K562 (cell line): ENCODE measurements around the gene CLPSL2. TPM values are rescaled to one million over a fixed set of nuclear protein-coding genes. Genes with fewer than 3 reads are reported as not detected.

Source experiments
- ARID2 ChIP-seq: fragments of 450-650 bp; IDR thresholded peaks from 2 replicates; pipeline ENCODE4 v1.6.1; 2017; ENCODE audit warnings: antibody characterized with exemption, mild to moderate bottlenecking
- CEBPG ChIP-seq, 3 experiments: fragments of 200-800 bp in 1 of 3; sonication (Bioruptor generic) in 1 of 3; sonication (generic) in 1 of 3; formaldehyde crosslinking in 1 of 3; IDR thresholded peaks in 2 of 3; conservative IDR thresholded peaks in 1 of 3; 2 replicates each; pipeline versions ENCODE4 v1.6.1 to v1.8.0; 2016 to 2022; ENCODE audit warnings: missing compliant biosample characterization in 2 of 3, missing genetic modification characterization in 2 of 3, mild to moderate bottlenecking in 1 of 3, missing genetic modification reagents in 1 of 3
- DPF2 ChIP-seq: fragments of 450-650 bp; IDR thresholded peaks from 2 replicates; pipeline ENCODE4 v1.6.1; 2016
- FOXK2 ChIP-seq, 2 experiments: fragments of 450-650 bp; IDR thresholded peaks in 1 of 2; conservative IDR thresholded peaks in 1 of 2; 2 replicates each; pipeline ENCODE4 v1.6.1; 2016; ENCODE audit warnings: low read depth in 2 of 2, mild to moderate bottlenecking in 1 of 2
- MIER1 ChIP-seq: fragments of 450-650 bp; IDR thresholded peaks from 2 replicates; pipeline ENCODE4 v1.6.1; 2016; ENCODE audit warnings: antibody characterized with exemption, mild to moderate bottlenecking, low read depth
- MXI1 ChIP-seq: IDR thresholded peaks from 2 replicates; pipeline ENCODE4 v1.6.1; 2011; ENCODE audit warnings: low read depth, mild to moderate bottlenecking, improper control_type of control experiment, low read length
- NFIC ChIP-seq: fragments of 450-650 bp; IDR thresholded peaks from 2 replicates; pipeline ENCODE4 v1.6.1; 2017; ENCODE audit warnings: mild to moderate bottlenecking, inconsistent platforms
- RBM34 ChIP-seq: fragments of 200-400 bp; formaldehyde crosslinking; IDR thresholded peaks from 2 replicates; pipeline ENCODE4 v1.6.1; 2018; ENCODE audit warnings: low read length, borderline replicate concordance; ENCODE audit not compliant: insufficient read depth
- ZBTB17 ChIP-seq: fragments of 450-650 bp; formaldehyde crosslinking; IDR thresholded peaks from 2 replicates; pipeline ENCODE4 v1.4.0; 2020; ENCODE audit warnings: mild to moderate bottlenecking
- ZBTB5 ChIP-seq: fragments of 450-650 bp; IDR thresholded peaks from 2 replicates; pipeline ENCODE4 v1.6.1; 2017; ENCODE audit warnings: antibody characterized with exemption
- ZKSCAN1 ChIP-seq: fragments of 150-350 bp; IDR thresholded peaks from 2 replicates; pipeline ENCODE4 v1.6.1; 2016; ENCODE audit warnings: low read depth, low read length
- ZKSCAN8 ChIP-seq: fragments of 200-800 bp; sonication (Bioruptor generic); IDR thresholded peaks from 2 replicates; pipeline ENCODE4 v1.6.1; 2016; ENCODE audit warnings: missing genetic modification characterization, missing compliant biosample characterization
- ZNF174 ChIP-seq: fragments of 250-450 bp; sonication (Bioruptor Pico); IDR thresholded peaks from 2 replicates; pipeline ENCODE4 v1.4.0; 2020; ENCODE audit warnings: mild to moderate bottlenecking
- ZNF561 ChIP-seq: fragments of 450-650 bp; formaldehyde crosslinking; conservative IDR thresholded peaks from 2 replicates; pipeline ENCODE4 v1.4.0; 2020; ENCODE audit warnings: mild to moderate bottlenecking, moderate library complexity
- ZSCAN32 ChIP-seq: fragments of 450-650 bp; formaldehyde crosslinking; IDR thresholded peaks from 2 replicates; pipeline ENCODE4 v1.4.0; 2020; ENCODE audit warnings: mild to moderate bottlenecking, moderate library complexity
- polyA plus RNA-seq, 8 experiments: library from polyadenylated mRNA; depleted of rRNA in 4 of 8; stranded (reverse) in 5 of 8; unstranded in 3 of 8; fragments of >200 nt; fragmentation: Nextera tagmentation in 2 of 8; fragmentation: Illumina TruSeq in 1 of 8; extraction: Ambion mirVana in 2 of 8; extraction: Trizol in 1 of 8; gene quantifications; 2 replicates each; pipeline versions ENCODE4 v1.2.1 to v1.2.3, GENCODE V29; 2011 to 2014; ENCODE audit warnings: inconsistent platforms in 1 of 8, missing spikeins in 1 of 8
- total RNA-seq, 7 experiments: library from RNA; depleted of rRNA in 6 of 7; stranded (reverse); fragments of >200 nt in 6 of 7; fragmentation: Illumina TruSeq in 2 of 7; extraction: Trizol in 2 of 7; gene quantifications; 2 replicates each; pipeline versions ENCODE4 v1.2.1 to v1.2.3, GENCODE V29; 2011 to 2021; ENCODE audit warnings: low replicate concordance in 1 of 7
- TF ChIP-seq, protein P1 (sequence below), 2 experiments: fragments of 150-350 bp in 1 of 2; IDR thresholded peaks; 2 replicates each; pipeline ENCODE4 v1.6.1; 2012 to 2016; ENCODE audit warnings: low read depth in 2 of 2, low read length in 2 of 2, mild to moderate bottlenecking in 1 of 2, moderate library complexity in 1 of 2
- TF ChIP-seq, protein P2 (sequence below): sonication (generic); formaldehyde crosslinking; IDR thresholded peaks from 2 replicates; pipeline ENCODE4 v1.8.0; 2023; ENCODE audit warnings: missing genetic modification reagents, mild to moderate bottlenecking, borderline replicate concordance

The CLPSL2 gene
- total and polyA plus RNA-seq, 9 of the 15 experiments (the other 6 are each of a cell fraction or from before 2014, with no cell fraction given) = not detected

- no peak for TF ChIP-seq ZKSCAN8
- TF ChIP-seq ZSCAN32 (CRISPR knock-in tag) = 0 out of 2 replicates have a peak, but pooled peaks have one; percentile 20
- no peak for TF ChIP-seq ZBTB17 (CRISPR knock-in tag)
- TF ChIP-seq, protein P1, sequence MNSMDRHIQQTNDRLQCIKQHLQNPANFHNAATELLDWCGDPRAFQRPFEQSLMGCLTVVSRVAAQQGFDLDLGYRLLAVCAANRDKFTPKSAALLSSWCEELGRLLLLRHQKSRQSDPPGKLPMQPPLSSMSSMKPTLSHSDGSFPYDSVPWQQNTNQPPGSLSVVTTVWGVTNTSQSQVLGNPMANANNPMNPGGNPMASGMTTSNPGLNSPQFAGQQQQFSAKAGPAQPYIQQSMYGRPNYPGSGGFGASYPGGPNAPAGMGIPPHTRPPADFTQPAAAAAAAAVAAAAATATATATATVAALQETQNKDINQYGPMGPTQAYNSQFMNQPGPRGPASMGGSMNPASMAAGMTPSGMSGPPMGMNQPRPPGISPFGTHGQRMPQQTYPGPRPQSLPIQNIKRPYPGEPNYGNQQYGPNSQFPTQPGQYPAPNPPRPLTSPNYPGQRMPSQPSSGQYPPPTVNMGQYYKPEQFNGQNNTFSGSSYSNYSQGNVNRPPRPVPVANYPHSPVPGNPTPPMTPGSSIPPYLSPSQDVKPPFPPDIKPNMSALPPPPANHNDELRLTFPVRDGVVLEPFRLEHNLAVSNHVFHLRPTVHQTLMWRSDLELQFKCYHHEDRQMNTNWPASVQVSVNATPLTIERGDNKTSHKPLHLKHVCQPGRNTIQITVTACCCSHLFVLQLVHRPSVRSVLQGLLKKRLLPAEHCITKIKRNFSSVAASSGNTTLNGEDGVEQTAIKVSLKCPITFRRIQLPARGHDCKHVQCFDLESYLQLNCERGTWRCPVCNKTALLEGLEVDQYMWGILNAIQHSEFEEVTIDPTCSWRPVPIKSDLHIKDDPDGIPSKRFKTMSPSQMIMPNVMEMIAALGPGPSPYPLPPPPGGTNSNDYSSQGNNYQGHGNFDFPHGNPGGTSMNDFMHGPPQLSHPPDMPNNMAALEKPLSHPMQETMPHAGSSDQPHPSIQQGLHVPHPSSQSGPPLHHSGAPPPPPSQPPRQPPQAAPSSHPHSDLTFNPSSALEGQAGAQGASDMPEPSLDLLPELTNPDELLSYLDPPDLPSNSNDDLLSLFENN (IDR thresholded peaks at IDR 0.05; ENCODE audit: low read depth in 2 of 2, low read length in 2 of 2) = no peak
- TF ChIP-seq MIER1 = no peak
- TF ChIP-seq FOXK2 (conservative IDR thresholded peaks at IDR 0.05 in 1 of 2, IDR thresholded peaks at IDR 0.05 in 1 of 2; ENCODE audit: low read depth in 2 of 2) = no peak
- TF ChIP-seq ZKSCAN1 = peak; percentile 71
- TF ChIP-seq RBM34 = no peak
- TF ChIP-seq, protein P2, sequence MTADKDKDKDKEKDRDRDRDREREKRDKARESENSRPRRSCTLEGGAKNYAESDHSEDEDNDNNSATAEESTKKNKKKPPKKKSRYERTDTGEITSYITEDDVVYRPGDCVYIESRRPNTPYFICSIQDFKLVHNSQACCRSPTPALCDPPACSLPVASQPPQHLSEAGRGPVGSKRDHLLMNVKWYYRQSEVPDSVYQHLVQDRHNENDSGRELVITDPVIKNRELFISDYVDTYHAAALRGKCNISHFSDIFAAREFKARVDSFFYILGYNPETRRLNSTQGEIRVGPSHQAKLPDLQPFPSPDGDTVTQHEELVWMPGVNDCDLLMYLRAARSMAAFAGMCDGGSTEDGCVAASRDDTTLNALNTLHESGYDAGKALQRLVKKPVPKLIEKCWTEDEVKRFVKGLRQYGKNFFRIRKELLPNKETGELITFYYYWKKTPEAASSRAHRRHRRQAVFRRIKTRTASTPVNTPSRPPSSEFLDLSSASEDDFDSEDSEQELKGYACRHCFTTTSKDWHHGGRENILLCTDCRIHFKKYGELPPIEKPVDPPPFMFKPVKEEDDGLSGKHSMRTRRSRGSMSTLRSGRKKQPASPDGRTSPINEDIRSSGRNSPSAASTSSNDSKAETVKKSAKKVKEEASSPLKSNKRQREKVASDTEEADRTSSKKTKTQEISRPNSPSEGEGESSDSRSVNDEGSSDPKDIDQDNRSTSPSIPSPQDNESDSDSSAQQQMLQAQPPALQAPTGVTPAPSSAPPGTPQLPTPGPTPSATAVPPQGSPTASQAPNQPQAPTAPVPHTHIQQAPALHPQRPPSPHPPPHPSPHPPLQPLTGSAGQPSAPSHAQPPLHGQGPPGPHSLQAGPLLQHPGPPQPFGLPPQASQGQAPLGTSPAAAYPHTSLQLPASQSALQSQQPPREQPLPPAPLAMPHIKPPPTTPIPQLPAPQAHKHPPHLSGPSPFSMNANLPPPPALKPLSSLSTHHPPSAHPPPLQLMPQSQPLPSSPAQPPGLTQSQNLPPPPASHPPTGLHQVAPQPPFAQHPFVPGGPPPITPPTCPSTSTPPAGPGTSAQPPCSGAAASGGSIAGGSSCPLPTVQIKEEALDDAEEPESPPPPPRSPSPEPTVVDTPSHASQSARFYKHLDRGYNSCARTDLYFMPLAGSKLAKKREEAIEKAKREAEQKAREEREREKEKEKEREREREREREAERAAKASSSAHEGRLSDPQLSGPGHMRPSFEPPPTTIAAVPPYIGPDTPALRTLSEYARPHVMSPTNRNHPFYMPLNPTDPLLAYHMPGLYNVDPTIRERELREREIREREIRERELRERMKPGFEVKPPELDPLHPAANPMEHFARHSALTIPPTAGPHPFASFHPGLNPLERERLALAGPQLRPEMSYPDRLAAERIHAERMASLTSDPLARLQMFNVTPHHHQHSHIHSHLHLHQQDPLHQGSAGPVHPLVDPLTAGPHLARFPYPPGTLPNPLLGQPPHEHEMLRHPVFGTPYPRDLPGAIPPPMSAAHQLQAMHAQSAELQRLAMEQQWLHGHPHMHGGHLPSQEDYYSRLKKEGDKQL (CRISPR knock-in tag) = no peak
- TF ChIP-seq ZNF561 (CRISPR knock-in tag) = no peak
- TF ChIP-seq MXI1 = no peak
- no peak for TF ChIP-seq ARID2
- TF ChIP-seq ZNF174 = no peak
- no peak for TF ChIP-seq ZBTB5
- TF ChIP-seq DPF2 = no peak
- peak; percentile 52 for TF ChIP-seq CEBPG (CRISPR knock-in tag; IDR thresholded peaks at IDR 0.05)
- TF ChIP-seq CEBPG (tag; conservative IDR thresholded peaks at IDR 0.05 in 1 of 2, IDR thresholded peaks at IDR 0.05 in 1 of 2) = peak; percentile 64 to 74
- TF ChIP-seq NFIC = no peak
Measured at GRCh38 chr6:35777356-35778102, 1.1 kb downstream of the CLPSL2 start (continued).
